HEK293 (cell line): ENCODE measurements around the gene TCERG1L.

ENCODE experiments used
- CTCF ChIP-seq: fragments of 450-650 bp; formaldehyde crosslinking; IDR thresholded peaks from 2 replicates; pipeline ENCODE4 v1.5.1; 2016; ENCODE audit warnings: missing biosample characterization, missing genetic modification characterization
- HIC1 ChIP-seq: fragments of 450-650 bp; formaldehyde crosslinking; IDR thresholded peaks from 2 replicates; pipeline ENCODE4 v1.5.1; 2016; ENCODE audit warnings: missing biosample characterization, missing genetic modification characterization
- PBX3 ChIP-seq: sonication (generic); formaldehyde crosslinking; IDR thresholded peaks from 2 replicates; pipeline ENCODE4 v1.8.1; 2022; ENCODE audit warnings: mild to moderate bottlenecking, moderate library complexity, missing genetic modification reagents
- REST ChIP-seq: fragments of 450-650 bp; formaldehyde crosslinking; IDR thresholded peaks from 2 replicates; pipeline ENCODE4 v1.5.1; 2016; ENCODE audit warnings: missing biosample characterization, missing genetic modification characterization
- SCRT1 ChIP-seq: fragments of 450-650 bp; formaldehyde crosslinking; IDR thresholded peaks from 2 replicates; pipeline ENCODE4 v1.5.1; 2016; ENCODE audit warnings: missing biosample characterization, missing genetic modification characterization, borderline replicate concordance
- SETDB1 ChIP-seq: IDR thresholded peaks from one replicate; pipeline ENCODE4 v1.6.1; 2017; ENCODE audit warnings: mild to moderate bottlenecking, low read length, moderate library complexity, mixed read lengths; ENCODE audit not compliant: insufficient read length
- ZNF114 ChIP-seq: fragments of 450-650 bp; formaldehyde crosslinking; IDR thresholded peaks from 2 replicates; pipeline ENCODE4 v1.5.0; 2017; ENCODE audit warnings: missing biosample characterization, missing genetic modification characterization
- ZNF221 ChIP-seq: fragments of 450-650 bp; formaldehyde crosslinking; IDR thresholded peaks from 2 replicates; pipeline ENCODE4 v1.5.1; 2017; ENCODE audit warnings: missing biosample characterization, missing genetic modification characterization, borderline replicate concordance
- ZNF24 ChIP-seq: fragments of 450-650 bp; formaldehyde crosslinking; IDR thresholded peaks from 2 replicates; pipeline ENCODE4 v1.5.1; 2016; ENCODE audit warnings: missing biosample characterization, missing genetic modification characterization
- ZNF341 ChIP-seq: fragments of 450-650 bp; formaldehyde crosslinking; IDR thresholded peaks from 2 replicates; pipeline ENCODE4; 2016; ENCODE audit warnings: low read depth, missing biosample characterization, missing genetic modification characterization
- ZNF488 ChIP-seq: fragments of 450-650 bp; formaldehyde crosslinking; IDR thresholded peaks from 2 replicates; pipeline ENCODE4 v1.5.1; 2016; ENCODE audit warnings: missing biosample characterization, missing genetic modification characterization
- ZNF530 ChIP-seq: fragments of 450-650 bp; formaldehyde crosslinking; IDR thresholded peaks from 2 replicates; pipeline ENCODE4 v1.5.1; 2016; ENCODE audit warnings: low read depth, missing biosample characterization, missing genetic modification characterization
- ZNF549 ChIP-seq: fragments of 450-650 bp; IDR thresholded peaks from 2 replicates; pipeline ENCODE4 v1.5.1; 2018; ENCODE audit warnings: missing biosample characterization, missing genetic modification characterization, mild to moderate bottlenecking, inconsistent platforms, moderate library complexity

- TF ChIP-seq ZNF341 (tag by site-specific recombination) (no peak), CTCF (tag by site-specific recombination) (no peak), REST (no peak), ZNF488 (tag by site-specific recombination) (no peak), ZNF221 (tag by site-specific recombination) (no peak), HIC1 (no peak), PBX3 (CRISPR knock-in tag) (no peak), ZNF24 (no peak), ZNF549 (tag by site-specific recombination) (no peak), ZNF114 (tag by site-specific recombination) (no peak), ZNF530 (no peak), SCRT1 (tag by site-specific recombination) (no peak), SETDB1 (no peak)
Observed at GRCh38 chr10:131219584-131219886, 92.0 kb downstream of the TCERG1L start.
